Fibroblast of villous mesenchyme (primary cell): ENCODE results near the gene FNDC11. TPM values are rescaled to one million over a fixed set of nuclear protein-coding genes. Genes with fewer than 3 reads are reported as not detected.

Source experiments
- DNase-seq: peaks from one replicate; pipeline ENCODE4 v3.0.0-alpha.2; 2010; ENCODE audit warnings: low read depth
- H3K4me3 ChIP-seq: 2 replicates; pipeline ENCODE4 v1.5.1; 2011; ENCODE audit warnings: low read depth, mild to moderate bottlenecking, low read length
- total RNA-seq: library from RNA; depleted of rRNA; stranded (reverse); fragments of >200 nt; gene quantifications from 2 replicates; pipeline ENCODE4 v1.2.3, GENCODE V29; 2012
- TF ChIP-seq, protein P1 (sequence below): IDR thresholded peaks from 2 replicates; pipeline ENCODE4 v1.5.1; 2012; ENCODE audit warnings: low read depth, mild to moderate bottlenecking, low read length; ENCODE audit not compliant: insufficient read depth

FNDC11 gene
- total RNA-seq, 1 donor, result 0.86 TPM

DNA sequence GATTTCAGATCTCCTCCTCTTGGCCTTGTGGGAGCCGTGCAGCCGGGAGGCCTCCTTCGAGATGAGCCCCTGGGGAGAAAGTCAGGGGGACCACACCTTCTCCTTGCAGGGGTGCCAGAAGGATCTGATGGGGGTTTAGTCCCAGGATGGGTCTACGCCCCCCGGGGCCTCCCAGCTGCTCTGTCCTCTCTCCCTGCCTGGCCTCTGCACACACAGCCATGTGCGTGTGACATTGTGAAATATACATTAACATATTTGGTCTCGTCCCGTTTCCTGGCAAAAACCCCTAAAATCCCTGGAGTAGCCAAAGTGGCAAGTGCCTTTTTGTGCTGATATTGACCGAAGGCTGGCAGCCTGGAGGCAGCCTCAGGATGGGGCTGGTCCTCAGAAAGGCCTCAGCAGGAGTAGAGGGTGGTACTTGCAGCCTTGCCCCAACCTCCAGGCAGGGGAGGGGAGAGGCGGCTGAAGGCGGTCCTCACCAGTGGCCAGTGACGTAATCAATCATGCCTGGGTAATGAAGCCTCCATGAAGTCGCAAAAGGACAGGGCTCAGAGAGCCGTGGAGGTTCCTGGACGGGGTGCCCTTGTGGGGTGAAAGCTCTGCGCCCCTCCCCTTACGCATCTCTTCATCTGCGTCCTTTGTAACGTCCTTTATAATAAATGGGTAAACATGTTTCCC, 25.2 kb downstream of the FNDC11 start:
- H3K4me3 ChIP-seq, result no peak overlapping the region
- TF ChIP-seq, protein P1, sequence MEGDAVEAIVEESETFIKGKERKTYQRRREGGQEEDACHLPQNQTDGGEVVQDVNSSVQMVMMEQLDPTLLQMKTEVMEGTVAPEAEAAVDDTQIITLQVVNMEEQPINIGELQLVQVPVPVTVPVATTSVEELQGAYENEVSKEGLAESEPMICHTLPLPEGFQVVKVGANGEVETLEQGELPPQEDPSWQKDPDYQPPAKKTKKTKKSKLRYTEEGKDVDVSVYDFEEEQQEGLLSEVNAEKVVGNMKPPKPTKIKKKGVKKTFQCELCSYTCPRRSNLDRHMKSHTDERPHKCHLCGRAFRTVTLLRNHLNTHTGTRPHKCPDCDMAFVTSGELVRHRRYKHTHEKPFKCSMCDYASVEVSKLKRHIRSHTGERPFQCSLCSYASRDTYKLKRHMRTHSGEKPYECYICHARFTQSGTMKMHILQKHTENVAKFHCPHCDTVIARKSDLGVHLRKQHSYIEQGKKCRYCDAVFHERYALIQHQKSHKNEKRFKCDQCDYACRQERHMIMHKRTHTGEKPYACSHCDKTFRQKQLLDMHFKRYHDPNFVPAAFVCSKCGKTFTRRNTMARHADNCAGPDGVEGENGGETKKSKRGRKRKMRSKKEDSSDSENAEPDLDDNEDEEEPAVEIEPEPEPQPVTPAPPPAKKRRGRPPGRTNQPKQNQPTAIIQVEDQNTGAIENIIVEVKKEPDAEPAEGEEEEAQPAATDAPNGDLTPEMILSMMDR, result peak; percentile 2
- DNase-seq, result no peak

DNA sequence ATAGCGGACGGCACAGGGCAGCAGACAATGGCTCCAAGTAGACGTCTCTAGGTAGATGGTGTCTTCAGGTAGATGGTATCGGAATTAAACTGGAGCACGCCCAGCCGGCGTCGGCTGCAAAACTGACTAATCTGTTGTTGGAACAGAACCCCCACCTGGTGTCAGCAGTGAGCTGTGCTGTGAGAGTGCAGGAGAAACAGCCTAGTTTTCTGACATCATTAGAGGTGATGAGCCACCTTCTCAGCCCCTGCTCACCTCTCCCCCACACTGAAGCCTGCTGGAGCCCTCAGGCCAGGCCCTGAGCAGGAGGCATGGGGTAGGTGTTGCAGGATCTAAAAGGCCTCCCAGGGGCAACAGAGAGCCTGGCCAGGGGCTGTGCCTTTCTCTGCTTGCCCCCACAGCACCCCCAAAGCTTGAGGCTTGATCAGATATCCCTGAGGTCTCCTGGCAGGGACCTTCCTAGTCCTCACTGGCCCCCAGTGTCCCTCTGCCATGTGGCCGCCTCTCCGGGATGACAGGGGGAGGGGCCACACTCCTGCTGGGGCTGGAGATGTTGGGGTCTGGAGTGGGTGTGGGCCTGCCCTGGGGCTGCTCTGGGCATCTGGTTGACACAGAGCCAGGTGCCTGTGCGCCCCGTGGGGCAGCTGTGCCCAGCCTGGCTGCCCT, 27.0 kb downstream of the FNDC11 start:
- no peak overlapping the region for H3K4me3 ChIP-seq
- peak; percentile 46 for DNase-seq
- TF ChIP-seq, protein P1, result peak; percentile 53

- TF ChIP-seq, protein P1, result no peak
- no peak for DNase-seq
- no peak overlapping the region for H3K4me3 ChIP-seq
These were observed 28.6 kb downstream of the FNDC11 start for GRCh38 chr20:63582382-63583063.

DNA sequence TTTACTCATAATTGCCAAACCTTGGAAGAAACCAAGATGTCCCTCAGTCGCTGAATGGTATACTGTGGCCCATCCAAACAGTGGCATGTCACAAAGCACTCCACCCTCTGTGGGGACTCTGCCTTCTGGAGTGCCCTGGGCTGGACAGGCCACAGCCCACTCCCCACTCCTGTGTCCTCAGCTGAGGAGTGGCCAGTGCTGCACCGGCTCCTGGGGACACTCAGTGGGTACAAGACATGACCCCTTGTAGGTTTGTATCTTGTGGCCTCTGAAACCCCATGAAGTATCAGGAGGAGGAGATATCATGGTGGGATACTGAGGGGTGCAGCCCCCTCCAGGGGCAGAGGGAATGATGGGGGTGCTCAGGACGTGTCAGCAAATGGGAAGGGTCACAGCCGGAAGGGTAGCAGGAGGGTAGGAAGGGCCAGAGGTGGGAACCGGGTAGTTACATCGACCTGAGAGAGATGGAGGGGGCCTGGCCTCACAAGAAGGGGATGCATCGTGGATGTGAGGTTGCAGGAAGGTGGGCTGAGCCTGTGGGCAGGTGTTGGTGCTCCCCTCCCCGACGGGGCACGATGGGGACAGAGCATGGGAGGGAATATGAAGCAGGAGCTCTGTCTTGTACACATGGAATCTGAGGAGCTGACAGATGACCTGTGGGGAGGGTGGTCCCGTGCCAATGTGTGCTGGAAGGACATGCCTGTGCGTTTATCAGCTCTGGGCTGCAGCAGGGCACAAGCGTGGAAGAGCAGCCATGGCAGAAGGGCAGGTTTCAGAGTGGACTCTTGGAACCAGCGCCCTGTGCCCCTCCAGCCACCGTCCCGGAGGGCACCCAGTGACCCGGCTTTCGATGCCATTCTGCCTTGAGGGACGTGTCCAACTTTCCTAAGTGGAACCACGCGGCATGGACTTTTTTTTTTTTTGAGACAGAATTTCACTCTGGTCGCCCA, 31.9 kb downstream of the FNDC11 start:
- no peak for DNase-seq
- no peak overlapping the region for H3K4me3 ChIP-seq
- TF ChIP-seq, protein P1, result no peak

DNA sequence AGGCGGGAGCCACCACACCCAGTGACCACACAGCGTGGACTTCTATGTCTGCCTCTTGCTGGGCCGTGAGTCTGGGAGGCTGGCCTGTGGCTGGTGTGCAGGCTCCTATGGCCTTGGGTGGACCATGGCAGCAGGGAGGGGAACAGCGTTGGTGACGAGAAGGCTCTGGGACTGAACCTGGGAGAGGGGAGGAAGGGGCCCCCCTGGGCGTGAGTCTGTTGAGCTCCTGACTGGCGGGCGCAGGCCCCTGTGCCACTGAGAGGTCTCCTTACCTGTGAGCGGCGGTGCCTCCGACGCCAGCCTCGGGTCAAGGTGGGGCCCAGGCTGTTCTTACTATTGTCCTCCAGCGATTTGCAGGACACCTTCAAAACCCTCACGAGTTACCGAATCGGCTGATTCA, 32.8 kb downstream of the FNDC11 start:
- no peak for DNase-seq
- no peak overlapping the region for H3K4me3 ChIP-seq
- TF ChIP-seq, protein P1, result no peak

GRCh38 chr20:63587256-63587655, 33.3 kb downstream of the FNDC11 start:
- no peak for DNase-seq
- TF ChIP-seq, protein P1, result no peak
- H3K4me3 ChIP-seq, result no peak overlapping the region
